ENCODE data around the gene RALBP1.

- TF ChIP-seq CTCF (IDR thresholded peaks at IDR 0.05) (no peak), POLR2A (IDR thresholded peaks at IDR 0.05) (no peak)
Measured at GRCh38 chr18:9436206-9436929, 38.9 kb upstream of the RALBP1 start.

All from body of pancreas (tissue), 4 donors.